Measurements from ENCODE around the gene UGT1A7.

UGT1A7 gene

DNA sequence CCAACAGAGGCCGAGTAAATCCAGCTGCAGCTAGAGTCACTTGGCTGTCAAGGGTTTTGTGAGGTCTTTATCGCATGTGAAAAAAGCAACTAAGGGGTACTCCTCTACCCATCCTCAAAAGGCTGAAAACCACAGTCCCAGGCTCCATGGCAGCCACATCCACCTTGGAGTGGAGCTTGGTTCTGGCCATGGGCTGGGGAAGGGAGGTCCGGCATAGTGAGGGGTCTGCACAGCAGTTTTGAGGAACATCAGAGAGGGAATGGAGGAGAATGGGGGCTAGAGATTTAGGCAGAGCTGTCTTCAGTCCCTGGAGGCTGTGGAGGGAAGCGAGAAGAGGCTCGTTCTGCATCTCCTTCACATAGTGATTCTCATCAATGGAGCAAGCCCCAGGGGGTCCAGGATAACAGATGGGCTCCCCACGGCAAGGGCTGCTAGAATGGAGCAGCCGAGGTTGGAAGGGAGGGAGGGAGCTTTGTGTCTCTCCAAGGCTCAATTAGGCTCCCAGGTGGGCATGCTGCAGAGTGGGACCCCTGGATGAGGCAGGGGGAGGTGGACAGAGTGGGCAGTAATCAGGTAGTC is 117.5 kb downstream of the UGT1A7 start:
- DNase-seq (ENCODE audit: low read depth) = no peak

DNA sequence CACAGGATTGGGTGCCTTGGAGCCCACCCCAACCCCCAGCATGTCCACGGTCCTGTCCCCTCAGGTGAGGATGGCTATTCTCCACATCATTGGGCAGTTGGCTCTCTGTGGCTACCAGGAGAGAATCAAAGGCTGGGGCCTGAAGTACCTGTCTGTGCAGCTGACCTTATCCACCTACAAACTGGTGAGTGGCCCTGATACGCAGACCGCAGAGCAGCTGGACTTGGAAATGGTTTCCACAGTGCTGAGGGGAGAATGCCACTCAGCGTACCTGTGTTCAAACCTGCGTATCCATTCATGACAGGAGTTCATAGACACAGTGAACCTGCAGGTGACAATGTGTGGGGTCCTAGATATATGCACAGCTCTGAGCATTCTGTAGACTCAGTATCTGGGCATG is 118.0 kb downstream of the UGT1A7 start:
- DNase-seq (ENCODE audit: low read depth) = no peak

DNA sequence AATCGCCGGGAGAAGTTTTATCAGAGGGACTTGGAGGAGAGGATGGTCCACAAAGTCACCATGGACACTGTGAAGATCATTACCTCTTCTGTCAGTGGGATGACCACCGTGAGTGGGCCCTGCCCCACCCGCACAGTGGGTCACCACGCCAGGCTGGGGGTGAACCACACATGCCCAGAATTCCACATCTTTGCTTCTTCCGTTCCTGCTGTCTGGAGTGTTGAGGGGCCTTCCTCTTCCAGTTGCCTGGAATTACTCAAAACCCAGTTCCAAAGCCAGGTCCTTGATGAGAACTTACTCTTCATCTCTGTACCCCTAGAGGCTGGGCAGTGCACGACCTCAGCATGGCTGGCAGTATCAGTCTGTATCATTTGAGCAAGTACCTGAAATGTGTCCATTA is 118.5 kb downstream of the UGT1A7 start:
- DNase-seq (ENCODE audit: low read depth) = no peak

DNA sequence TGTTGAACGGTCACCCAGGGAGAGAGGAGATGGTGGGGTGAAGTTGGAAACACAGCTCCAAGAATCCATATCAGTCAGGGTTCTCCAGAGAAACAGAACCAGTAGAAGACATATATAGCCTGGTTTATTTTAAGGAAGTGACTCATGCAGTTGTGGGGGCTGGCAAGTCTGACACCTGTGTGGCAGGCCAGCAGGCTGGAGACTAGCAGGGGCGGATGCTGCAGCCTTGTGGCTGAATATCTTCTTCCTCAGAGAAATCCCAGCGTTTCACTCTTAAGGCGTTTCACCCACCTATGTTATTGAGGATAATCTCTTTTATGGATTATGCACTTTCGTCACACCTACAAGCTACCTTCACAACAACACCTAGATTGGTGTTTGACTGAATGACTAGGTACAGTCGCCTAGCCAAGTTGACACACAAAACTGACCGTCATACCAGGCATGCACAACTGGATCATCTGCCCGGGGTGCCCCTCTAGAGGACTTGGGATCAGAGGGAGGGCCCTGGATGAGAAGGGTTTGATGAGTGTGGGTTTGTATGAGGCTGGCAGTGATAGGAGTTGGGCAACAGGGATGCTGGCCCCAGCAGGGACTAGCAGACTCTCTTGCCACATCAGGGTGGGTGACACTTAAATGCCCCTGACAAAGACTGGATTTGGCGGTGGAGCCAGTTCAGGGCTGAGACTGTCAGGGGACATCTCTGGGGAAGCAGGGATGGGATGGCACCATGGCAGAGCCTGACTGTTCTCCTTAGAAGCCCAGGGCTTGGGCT is 119.8 kb downstream of the UGT1A7 start:
- DNase-seq (ENCODE audit: low read depth) = no peak

DNA sequence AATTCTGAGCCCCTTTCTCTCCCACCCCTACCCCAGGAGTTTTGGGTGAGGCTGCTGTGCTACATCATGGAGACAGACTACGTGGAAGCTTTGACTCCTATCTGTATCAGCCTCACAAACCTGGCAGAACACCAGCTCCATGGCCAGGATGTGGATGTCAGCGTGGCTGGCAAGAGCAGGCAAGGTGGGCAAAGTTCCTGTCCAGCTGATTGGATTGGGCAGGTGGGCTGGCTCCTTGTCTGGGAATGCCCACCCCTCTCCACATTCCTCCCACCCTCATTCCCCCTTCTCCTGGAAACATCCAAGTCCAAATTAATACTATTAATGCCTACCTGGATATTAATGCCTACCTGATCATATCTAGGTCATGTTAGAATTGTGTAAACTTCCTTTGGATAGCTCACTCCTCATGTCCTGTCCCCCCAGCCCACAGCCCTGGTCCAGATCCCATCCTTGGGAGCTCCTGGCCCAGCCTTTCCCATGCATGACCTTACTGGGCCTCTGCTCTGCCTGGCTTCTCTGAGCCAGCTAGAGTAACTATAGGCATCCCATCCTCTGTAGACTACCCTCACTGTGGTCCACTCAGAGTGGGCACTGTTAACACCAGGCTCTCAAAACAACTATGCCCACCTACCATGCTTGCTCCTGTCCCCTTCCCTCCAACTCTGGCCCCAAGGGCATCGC is 120.6 kb downstream of the UGT1A7 start:
- no peak for DNase-seq (ENCODE audit: low read depth)

DNA sequence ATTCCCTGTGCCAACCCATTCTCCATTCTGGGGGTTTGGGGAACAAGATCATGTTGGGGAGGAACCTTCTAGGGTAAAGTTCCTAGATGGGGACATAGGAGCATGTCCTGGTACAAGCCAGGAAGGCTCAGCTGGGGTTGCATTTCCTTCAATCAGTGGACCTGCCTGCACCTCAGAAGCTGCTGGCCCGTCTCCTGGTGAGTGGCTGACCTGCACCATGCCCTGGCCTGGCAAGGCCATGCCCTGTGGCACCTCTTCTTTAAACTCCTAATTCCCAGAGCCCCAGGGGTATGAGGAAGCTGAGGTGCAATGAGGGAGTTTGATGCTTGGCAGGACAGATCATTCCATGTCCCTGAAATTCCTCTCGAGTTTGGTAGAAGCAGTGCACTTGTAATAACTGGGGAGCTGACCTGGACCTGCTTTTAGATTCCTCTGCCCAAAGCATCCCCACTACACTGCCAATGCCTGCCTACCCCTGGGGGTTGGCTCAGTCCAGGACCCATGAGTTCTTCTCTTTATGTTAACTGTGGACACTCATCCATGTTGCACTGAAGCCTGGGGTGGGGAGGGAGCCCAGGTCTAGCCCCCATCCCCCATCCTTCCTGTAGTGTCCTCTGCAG is 121.7 kb downstream of the UGT1A7 start:
- DNase-seq (ENCODE audit: low read depth) = no peak

DNA sequence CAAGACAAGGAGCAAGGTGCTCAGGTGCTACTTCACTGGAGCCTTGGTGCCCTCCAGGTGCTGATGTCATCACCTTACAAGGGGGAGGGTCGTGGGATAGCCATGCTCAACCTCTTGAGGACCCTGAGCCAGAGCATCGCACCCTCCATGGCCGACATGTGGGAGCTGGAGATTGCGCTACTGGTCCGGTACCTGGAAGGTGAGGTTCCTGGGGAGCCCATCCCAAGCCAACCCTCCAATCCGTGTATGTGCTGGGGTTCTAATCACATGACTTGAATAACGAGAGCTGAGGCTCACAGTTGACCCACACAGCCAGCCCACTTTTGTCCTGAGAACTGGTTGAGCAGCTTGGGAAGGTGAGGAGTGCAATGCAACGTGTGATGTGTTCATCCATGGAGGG is 122.3 kb downstream of the UGT1A7 start:
- DNase-seq (ENCODE audit: low read depth) = no peak

DNA sequence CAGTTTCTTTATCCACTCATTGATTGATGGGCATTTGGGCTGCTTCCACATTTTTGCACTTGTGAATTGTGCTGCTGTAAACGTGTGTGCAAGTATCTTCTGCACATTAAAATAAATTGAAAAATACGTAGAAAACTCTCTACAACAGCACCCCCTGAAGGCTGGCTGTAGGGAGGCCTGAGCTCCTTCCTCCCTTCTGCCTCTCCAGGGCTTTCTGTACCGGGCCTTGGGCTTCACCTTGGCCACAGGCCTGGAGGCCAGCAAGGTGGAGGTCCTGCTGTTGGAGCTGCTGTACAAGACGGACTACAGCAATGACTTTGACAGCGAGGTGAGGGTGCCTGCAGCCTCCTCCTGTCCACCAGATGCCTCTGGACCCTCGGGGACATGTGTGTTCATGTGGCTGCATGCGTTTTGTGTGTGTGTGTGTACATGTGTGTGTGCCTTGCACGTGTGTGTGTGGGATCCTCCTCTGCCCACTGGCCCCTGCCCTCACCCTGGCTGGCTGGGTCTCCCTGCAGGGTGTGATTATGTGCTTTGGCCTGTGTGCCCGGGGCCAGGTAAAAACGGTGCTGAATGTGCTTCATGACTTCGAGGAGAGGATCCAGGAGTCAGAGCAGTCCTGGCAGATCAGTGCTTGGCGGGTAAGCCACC is 125.6 kb downstream of the UGT1A7 start:
- no peak for DNase-seq (ENCODE audit: low read depth)

DNA sequence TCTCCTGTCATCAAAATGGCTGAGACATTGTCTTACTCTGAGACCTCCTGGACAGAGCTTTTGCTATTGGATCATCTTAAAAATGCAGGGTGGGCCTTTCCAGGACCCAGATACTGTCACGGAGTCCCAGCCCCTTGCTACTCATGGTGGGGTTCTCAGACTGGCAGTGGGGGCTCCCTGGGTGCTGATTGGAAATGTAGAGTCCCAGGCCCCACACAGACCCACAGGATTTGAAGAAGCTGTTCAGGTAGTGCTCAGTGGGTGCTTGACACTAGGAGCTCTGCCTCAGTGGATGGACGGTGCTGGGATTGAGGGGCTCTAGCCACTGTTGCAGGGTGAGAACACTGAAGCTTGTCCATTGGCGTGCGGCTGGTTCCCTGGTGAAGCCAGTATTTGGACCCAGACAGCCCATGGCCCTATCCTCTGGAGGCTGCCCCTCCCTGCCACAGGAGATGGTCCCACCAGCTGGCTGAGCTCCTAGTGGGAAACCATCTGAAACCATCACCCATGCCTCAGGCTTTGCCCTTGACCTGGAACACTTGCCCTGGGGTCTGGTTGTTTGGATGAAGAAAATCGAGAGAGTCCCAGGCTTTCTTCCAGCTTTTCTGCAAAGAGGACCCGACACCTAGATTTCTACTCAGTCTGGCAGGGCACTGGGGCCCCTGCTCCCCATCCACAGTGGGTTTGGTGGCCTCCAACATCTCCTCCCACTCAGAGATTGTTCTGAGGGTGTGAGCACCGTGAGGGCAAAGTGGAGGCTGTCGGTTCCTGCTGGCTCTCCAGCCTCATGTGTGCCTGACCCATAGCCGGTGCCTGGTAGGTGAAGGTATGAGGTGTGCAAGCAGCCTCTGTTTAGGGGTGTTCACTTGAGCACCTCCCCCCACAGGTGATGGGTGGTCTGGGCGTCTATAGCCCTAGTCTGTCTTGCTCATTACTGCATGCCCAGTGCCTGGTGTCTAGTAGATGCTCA is 126.5 kb downstream of the UGT1A7 start:
- DNase-seq (ENCODE audit: low read depth) = no peak

DNA sequence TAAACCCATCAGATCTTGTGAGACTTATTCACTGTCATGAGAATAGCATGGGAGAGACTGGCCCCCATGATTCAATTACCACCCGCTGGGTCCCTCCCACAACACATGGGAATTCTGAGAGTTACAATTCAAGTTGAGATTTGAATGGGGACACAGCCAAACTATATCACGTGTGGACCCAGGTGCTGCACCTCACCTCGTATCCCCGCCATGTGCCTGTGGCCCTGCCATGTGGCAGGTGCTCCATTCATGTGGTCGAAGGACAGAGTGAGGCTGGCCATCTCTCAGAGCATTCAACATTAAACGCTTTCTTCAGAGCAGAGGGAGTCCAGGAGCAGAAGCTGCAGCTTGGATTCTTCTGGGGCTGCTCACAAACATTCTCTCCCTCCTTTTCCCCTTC is 128.7 kb downstream of the UGT1A7 start:
- DNase-seq (ENCODE audit: low read depth) = no peak

DNA sequence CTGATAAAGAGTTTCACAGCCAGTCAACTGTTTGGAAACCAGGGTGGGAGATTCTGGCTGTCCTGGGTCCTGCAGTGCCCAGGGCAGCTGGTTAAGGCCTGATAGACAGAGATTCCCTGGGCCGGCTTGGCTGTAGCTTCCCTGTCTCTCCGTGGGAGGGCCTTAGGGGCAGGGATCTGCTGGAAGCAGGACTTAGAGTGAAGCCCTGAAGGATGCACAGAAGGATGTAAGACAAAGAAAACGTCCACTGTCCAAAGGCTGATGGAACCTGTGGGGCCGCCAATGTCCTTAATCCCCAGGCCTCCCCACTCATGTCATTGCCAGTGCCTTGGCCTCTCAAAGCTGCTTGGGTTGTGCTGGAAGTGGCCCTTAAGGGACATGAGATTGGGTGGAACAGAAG is 129.4 kb downstream of the UGT1A7 start:
- DNase-seq (ENCODE audit: low read depth) = no peak

DNA sequence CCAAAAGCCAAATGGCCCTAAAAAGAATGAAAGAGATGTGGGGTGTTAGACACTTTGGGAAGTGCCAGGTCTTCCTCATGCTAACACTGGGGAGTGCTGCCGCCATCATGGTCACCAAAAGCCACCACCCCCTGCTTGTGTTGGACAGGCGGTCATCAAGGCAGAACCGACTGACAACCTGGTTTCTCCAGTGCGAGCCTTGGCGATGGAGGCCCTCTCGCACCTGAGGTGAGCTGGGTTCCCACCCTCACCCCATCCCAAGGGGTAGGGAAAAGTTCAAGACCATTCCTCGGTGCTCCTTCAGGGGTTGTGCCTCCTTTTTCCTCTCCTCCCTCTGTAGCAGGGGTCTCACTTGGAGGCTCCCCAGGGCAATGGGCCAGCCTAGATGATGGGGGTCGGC is 130.0 kb downstream of the UGT1A7 start:
- no peak for DNase-seq (ENCODE audit: low read depth)

DNA sequence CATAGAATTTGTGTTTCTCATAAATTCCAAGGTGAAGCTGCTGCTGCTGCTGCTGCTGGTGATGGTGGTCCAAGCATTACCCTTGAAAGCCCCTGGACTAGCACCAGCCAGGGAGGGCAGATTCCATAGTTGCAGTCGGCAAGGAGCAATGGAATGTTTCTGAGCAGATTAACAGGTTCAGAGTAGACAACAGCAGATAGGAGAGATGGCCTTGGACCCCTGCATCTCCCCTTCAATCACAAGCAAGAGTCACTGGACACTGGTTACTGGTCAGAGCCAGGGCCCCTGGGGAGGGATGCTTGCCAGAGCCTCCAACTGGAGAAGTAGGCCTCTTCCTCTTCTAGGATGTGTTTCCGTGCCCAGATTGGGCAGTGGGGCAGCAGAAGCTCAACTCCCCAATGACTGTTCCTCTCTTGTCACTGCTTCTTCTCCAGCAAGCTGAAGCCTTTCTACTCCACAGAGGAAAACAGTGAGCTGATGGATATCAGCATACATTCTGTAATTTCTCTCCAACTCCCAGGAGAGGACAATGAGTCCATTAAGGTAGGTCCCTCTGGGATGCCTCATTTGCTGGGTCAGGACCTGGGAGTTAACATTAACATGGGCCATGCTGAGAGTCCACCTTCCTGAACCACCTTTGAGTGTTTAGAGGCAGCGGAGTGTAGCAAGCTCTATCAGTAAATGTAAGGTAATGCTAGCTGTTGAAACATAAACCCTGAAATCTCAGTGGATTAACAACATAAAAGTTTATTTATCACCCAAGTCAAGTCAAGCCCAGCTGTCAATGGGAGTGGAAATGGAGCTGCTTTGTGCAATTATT is 131.7 kb downstream of the UGT1A7 start:
- no peak for DNase-seq (ENCODE audit: low read depth)

DNA sequence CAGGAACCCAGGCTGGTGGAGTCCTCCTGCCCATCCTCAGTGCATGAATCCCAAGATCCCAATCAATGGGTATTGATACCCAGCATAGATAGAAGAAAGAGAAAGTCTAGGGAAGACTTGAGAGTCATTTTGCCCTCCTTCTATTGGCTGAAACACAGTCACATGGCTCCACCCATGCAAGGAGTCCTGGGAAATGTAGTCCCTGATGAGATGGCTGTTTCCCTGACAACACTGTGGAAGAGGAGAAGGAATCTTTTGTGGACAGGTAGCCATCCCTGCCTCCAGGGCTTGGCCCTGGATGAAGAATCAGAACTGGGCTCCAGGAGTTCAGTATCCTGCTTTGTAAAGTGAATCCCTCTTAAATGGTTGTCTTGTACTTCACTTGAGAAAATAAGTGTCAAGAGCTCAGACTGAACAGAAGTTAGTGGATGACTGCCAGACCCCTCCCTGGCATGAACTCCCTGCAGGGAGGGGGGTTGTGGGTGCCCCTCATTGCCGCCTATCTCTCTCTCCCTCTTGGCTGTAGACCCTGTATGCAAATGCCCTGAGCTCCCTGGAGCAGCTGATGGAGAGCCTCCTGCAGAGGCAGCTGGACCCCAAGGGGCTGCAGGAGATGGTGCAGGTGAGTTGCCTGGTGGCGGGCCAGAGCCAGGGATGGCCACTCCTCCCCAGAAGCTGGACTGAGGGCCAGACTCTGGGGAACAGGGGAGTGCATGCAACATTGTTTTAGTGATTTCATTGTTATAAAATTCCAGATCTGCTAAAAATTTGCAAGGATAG is 132.5 kb downstream of the UGT1A7 start:
- no peak for DNase-seq (ENCODE audit: low read depth)

DNA sequence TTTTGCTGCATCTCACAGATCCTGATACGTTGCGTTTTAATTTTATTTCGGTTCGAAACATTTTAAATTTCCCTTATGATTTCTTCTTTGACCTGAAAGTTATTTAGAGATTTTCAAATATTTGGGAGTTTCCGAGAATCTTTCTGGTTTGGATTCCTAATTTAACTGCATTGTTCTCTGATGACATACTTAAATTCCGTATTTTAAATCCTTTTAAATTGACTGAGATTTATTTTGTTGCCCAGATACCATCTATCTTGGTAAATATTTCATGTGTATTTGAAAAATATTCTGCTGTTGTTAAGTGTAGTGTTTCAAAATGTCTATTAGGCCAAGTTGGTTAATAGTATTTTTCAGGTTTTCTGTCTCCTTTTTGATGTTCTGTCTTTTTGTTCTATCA is 134.2 kb downstream of the UGT1A7 start:
- no peak for DNase-seq (ENCODE audit: low read depth)

DNA sequence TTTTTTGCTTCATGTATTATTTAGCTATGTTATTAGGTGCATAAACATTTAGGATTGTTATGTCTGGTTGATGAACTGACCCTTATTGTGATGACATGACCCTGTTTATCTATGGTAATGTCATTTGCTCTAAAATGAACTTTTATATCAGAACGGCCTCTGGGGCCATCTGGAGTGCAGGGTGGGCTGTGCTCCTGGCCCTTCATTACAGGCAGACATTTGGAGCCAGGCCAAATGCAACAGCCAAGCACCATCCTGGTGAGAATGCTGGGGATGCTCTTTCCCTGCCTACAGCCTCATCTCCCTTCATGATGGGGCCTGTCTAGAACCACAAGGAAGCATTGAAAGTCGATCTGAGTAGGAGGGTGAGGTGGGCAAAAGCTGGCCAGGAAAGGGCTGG is 134.6 kb downstream of the UGT1A7 start:
- no peak for DNase-seq (ENCODE audit: low read depth)

DNA sequence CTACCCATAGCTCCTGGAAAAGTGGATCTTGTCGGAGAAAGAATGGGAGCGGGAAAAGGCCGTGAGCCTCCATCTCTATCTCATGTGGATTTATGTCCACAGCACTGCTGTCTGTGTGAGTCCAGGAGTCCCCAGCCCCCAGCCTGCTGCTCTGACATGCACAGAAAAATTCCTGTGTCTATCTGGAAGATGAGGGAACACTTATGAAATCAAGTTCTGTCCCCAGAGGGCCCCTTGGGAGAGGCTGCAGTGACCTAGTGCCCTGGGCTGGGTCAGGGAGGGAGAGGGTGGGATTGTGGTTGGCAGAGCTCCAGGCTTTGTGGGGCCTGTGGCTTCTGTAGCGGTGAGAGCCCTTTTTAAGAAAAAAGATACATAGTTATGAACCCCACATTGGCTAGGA is 135.1 kb downstream of the UGT1A7 start:
- DNase-seq (ENCODE audit: low read depth) = no peak

DNA sequence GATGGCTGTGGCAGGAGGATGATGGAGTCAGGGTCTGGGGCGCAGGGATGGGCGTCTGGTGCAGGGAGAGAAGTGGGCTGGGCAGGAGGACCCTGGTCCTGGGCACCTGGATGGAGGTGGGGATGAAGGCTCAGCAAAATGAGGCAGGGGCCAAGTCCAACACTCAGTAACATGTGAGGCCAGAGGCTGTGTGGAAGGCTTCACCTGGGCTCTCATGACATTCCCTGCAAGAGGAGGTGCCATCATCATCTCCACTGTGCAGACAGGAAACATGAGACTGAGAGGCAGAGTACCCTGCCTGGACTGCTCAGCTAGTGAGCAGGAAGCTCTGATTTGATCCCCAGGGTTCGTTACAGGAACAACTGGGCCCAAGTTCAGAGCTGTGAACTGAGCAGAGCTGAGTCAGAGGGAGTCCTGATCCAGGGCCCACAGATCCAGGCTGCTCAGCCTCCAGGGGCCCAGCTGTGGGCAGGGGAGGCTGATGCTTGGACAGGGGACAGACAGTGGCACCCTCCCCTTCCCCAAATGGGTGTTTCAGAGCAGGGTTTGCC is 135.7 kb downstream of the UGT1A7 start:
- no peak for DNase-seq (ENCODE audit: low read depth)

DNA sequence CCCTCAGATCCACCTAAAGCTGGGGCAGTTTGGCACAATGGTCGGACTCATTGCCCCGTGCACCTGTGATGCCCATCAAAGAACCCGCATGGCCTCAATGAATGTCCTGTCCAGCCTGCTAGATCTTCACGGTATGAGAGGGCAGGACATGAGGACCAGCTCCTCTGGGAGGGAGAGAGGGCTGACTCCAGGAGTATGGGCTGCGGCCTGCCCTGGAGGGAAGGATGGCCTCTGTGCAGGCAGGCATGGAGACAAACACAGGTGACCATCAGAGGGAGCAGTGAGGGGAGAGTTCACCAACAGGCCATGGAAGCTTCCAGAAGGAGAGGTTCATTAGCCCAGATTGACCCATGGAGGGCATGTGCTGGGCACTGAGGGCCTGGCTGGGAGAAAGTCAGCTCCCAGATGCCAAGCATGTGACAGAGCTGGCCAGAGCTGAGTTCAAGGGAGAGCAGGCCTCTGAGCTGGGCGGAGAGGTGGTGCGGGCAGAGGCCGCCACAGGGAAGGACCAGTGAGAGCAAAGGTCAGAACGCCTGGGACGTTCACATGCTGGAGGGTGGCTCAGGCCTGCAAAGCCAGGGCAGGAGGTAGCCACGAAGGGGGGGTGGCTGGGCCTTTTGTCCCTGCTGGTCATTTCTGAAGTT is 136.4 kb downstream of the UGT1A7 start:
- DNase-seq (ENCODE audit: low read depth) = no peak
